ENCODE measurements around the gene VWF. TPM values are rescaled to one million over a fixed set of nuclear protein-coding genes. Genes with fewer than 3 reads are reported as not detected.

Gene VWF
- total RNA-seq, 1 donor from 2014 or later, result 0.05 TPM

DNA sequence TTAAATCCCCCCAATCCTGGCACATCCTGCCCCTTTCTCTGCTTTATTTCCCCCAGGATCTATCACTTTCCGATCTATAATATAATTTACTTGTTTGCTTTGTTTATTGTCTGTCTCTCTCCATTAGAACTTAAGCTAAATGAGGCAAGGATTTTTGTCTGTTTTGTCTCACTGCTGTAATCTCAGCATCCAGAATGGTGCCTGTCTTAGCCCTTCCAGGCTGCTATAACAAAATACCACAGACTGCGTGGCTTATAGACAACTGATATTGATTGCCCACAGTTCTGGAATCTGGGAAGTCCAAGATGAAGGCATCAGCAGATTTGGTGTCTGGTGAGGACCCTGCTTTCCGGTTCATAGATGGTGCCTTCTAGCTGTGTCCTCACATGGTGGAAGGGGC, 65.2 kb downstream of the VWF start:
- Mint-ChIP-seq H3K4me3 (ENCODE audit: unreplicated experiment) (no peak overlapping the region), H3K36me3 (ENCODE audit: low read depth) (no peaks in the 10 kb centered on the region), H3K27me3 (ENCODE audit: low read depth) (no peaks in the 10 kb centered on the region), H3K27ac (ENCODE audit: unreplicated experiment) (no peak overlapping the region), H3K4me1 (ENCODE audit: low read depth) (peaks cover 27% of the 10 kb centered on the region), H3K9me3 (ENCODE audit: low read depth) (no peaks in the 10 kb centered on the region)
- no peak for DNase-seq (ENCODE audit: low spot score)
- TF ChIP-seq, protein P1, sequence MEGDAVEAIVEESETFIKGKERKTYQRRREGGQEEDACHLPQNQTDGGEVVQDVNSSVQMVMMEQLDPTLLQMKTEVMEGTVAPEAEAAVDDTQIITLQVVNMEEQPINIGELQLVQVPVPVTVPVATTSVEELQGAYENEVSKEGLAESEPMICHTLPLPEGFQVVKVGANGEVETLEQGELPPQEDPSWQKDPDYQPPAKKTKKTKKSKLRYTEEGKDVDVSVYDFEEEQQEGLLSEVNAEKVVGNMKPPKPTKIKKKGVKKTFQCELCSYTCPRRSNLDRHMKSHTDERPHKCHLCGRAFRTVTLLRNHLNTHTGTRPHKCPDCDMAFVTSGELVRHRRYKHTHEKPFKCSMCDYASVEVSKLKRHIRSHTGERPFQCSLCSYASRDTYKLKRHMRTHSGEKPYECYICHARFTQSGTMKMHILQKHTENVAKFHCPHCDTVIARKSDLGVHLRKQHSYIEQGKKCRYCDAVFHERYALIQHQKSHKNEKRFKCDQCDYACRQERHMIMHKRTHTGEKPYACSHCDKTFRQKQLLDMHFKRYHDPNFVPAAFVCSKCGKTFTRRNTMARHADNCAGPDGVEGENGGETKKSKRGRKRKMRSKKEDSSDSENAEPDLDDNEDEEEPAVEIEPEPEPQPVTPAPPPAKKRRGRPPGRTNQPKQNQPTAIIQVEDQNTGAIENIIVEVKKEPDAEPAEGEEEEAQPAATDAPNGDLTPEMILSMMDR (IDR thresholded peaks at IDR 0.05), result no peak

DNA sequence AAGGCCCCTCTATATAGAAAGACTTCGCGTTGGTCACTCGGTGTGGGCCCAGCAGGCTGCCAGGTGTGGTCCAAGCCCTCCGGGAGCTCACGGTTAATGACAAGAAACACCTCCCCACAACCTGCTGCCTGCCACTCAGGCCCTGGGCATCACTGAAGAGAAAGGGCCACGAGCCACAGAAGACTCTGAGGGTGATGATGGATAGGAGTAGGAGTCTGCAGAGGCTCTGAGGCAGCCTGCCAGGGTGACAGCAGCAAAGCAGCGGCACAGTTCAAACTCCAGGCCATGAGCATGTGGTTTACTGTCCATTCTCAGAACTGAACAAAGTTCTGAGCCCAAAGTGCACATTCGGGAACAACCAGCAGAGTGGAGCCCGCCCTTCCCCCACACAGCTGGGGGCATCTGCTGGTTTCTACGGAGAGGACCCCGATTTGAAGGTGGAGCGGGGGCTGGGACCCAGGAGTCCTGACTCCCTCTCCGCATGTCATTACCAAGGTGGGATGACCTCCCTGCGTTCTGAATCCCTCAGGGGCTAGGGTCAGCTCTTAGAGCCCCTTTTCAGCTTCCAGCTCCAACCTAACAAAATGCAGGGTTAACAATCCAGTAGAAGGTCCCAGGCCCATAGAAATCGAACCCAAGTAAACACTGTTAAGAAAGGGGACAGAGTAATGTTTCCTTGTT, 65.8 kb downstream of the VWF start:
- DNase-seq (ENCODE audit: low spot score), result no peak
- TF ChIP-seq, protein P1 (IDR thresholded peaks at IDR 0.05), result no peak
- Mint-ChIP-seq H3K27ac (ENCODE audit: unreplicated experiment) (no peak overlapping the region), H3K4me3 (ENCODE audit: unreplicated experiment) (no peak overlapping the region), H3K4me1 (ENCODE audit: low read depth) (peaks cover 33% of the 10 kb centered on the region), H3K27me3 (ENCODE audit: low read depth) (no peaks in the 10 kb centered on the region), H3K36me3 (ENCODE audit: low read depth) (no peaks in the 10 kb centered on the region), H3K9me3 (ENCODE audit: low read depth) (no peaks in the 10 kb centered on the region)

DNA sequence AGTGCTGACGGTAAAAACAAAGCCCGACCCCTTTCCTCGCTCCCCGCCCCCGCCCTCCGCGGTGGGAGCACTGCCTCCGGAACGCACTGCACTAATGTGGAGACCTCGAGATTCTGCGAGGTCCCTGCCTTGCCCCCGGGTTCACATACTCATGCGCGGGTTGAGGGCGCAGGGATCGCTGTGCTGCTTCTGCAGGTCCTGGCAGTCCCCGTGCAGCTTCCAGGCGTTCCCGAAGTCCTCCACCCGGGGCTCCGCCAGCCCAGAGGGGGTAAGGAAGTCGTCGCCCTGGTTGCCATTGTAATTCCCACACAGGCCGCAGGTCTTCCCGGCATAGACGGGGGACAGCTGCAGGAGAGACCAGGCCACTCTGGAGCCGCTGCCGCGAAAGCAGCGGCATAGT, 66.8 kb downstream of the VWF start:
- H3K4me1 Mint-ChIP-seq (ENCODE audit: low read depth), result peaks cover 38% of the 10 kb centered on the region
- H3K36me3 Mint-ChIP-seq (ENCODE audit: low read depth), result no peaks in the 10 kb centered on the region
- H3K4me3 Mint-ChIP-seq (ENCODE audit: unreplicated experiment), result no peak overlapping the region
- TF ChIP-seq, protein P1 (IDR thresholded peaks at IDR 0.05), result peak; percentile 11
- no peaks in the 10 kb centered on the region for H3K27me3 Mint-ChIP-seq (ENCODE audit: low read depth)
- H3K9me3 Mint-ChIP-seq (ENCODE audit: low read depth), result no peaks in the 10 kb centered on the region
- H3K27ac Mint-ChIP-seq (ENCODE audit: unreplicated experiment), result no peak overlapping the region
- DNase-seq (ENCODE audit: low spot score), result no peak

DNA sequence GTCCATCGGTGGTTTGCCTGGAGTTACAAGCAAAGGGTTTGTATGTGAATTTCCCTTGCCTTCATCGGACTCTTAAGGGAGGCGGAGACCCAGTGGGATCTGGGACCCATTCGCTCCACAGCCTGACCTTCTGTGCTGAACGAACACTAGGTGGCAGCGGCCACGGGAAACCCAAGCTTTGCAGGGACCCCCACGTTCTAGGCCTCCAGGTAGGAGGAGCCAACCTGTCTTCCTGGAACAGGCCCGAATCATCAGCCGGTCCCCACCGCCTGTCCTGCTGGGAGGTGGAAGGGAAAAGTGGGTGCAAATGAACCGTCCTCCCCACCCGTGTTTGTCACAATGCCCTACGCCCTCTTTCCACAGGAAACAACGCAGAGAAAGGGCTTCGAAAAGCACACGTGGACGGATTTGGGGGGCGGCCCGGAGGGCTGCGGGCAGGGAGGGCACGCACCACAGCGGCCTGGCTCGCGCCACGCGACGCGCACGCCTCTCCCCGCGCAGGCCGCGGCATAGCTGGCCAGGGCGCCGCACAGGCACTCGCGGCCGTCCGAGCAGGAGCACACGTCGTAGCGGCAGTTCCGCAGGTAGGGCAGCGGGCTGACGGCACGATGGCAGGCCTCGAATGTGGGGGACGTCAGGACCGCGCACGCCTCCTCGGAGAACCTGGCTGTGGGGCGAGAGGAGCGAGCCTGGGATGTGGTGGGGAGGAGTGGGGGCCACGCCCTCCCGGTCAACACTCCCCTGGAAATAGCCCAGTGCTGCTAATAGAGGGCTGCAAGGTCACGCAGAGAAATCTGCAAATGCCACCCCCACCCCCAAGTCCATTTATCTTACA, 67.8 kb downstream of the VWF start:
- TF ChIP-seq, protein P1 (IDR thresholded peaks at IDR 0.05), result peak; percentile 68
- DNase-seq (ENCODE audit: low spot score), result no peak
- H3K27ac Mint-ChIP-seq (ENCODE audit: unreplicated experiment), result no peak overlapping the region
- peaks cover 40% of the 10 kb centered on the region for H3K4me1 Mint-ChIP-seq (ENCODE audit: low read depth)
- no peaks in the 10 kb centered on the region for H3K27me3 Mint-ChIP-seq (ENCODE audit: low read depth)
- no peaks in the 10 kb centered on the region for H3K36me3 Mint-ChIP-seq (ENCODE audit: low read depth)
- no peaks in the 10 kb centered on the region for H3K9me3 Mint-ChIP-seq (ENCODE audit: low read depth)
- no peak overlapping the region for H3K4me3 Mint-ChIP-seq (ENCODE audit: unreplicated experiment)

DNA sequence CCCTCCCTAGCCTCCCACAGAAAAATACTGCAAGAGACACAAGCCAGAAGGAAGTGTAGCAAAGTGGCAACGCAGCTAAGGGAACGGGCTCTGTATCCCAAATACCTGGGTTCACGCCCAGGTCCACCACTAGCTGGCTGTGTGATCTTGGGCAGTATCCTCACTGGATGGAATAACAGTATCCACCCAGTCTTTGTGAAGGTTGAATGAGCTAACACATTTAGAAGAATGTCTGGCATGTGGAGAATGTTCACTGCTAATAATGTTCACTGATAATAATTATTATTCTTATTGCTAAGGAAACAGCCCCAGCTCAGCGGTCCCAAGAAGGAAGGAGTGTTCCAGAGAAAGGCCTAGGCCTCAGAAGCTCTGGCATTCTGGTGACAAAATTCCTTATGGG, 70.9 kb downstream of the VWF start:
- TF ChIP-seq, protein P1 (IDR thresholded peaks at IDR 0.05), result peak; percentile 48
- H3K27me3 Mint-ChIP-seq (ENCODE audit: low read depth), result no peaks in the 10 kb centered on the region
- no peak overlapping the region for H3K4me3 Mint-ChIP-seq (ENCODE audit: unreplicated experiment)
- H3K36me3 Mint-ChIP-seq (ENCODE audit: low read depth), result no peaks in the 10 kb centered on the region
- no peak for DNase-seq (ENCODE audit: low spot score)
- no peaks in the 10 kb centered on the region for H3K9me3 Mint-ChIP-seq (ENCODE audit: low read depth)
- peak overlapping the region; percentile 84 for H3K27ac Mint-ChIP-seq (ENCODE audit: unreplicated experiment)
- H3K4me1 Mint-ChIP-seq (ENCODE audit: low read depth), result peaks cover 46% of the 10 kb centered on the region

Data from chondrocyte (in vitro differentiated cells).